Activated CD8-positive, alpha-beta memory T cell treated with anti-CD3 and anti-CD28 coated beads, Interleukin-2, amount 10 ng/mL, durations not matched to agents 7 days and 5 days (primary cell): Measurements from ENCODE around the gene PF4V1. TPM values are rescaled to one million over a fixed set of nuclear protein-coding genes. Genes with fewer than 3 reads are reported as not detected.
"Not testable (repeated sequence)": the region's sequence is repeated elsewhere in the genome, so short reads cannot be mapped to it uniquely, and the experiment has no call there.

Experiments used
- ATAC-seq: fragments of 150-1000 bp; cut with Tn5 transposase; one replicate; pipeline ENCODE4 v1.10.0; 2021; ENCODE audit warnings: moderate library complexity
- CTCF ChIA-PET: fragments of 350-600 bp; sonication (Branson Sonifier 250); formaldehyde crosslinking; loops from one replicate; lab custom pipeline; 2021; ENCODE audit warnings: antibody characterized with exemption; lab: Charles Lee
- DNase-seq: peaks from one replicate; pipeline ENCODE4 v3.0.0-alpha.2; 2020
- H3K27ac Mint-ChIP-seq: one replicate; pipeline ENCODE4 v1.8.0; 2021; ENCODE audit warnings: mild to moderate bottlenecking, mixed read lengths
- H3K27me3 Mint-ChIP-seq: one replicate; pipeline ENCODE4 v1.8.0; 2021; ENCODE audit warnings: mixed read lengths
- H3K36me3 Mint-ChIP-seq: one replicate; pipeline ENCODE4 v1.8.0; 2021; ENCODE audit warnings: mild to moderate bottlenecking, mixed read lengths
- H3K4me1 Mint-ChIP-seq: one replicate; pipeline ENCODE4 v1.8.0; 2021; ENCODE audit warnings: mixed read lengths
- H3K4me3 Mint-ChIP-seq: one replicate; pipeline ENCODE4 v1.8.0; 2021; ENCODE audit warnings: mild to moderate bottlenecking, moderate library complexity, mixed read lengths
- H3K9me3 Mint-ChIP-seq: one replicate; pipeline ENCODE4 v1.8.0; 2022; ENCODE audit warnings: low read depth, mixed read lengths
- total RNA-seq, 2 experiments: library from RNA; stranded (reverse); gene quantifications; one replicate each; pipeline ENCODE4 v1.2.3, GENCODE V29; 2021

The PF4V1 gene
- total RNA-seq, 2 experiments from 2014 or later, result not detected

- Mint-ChIP-seq H3K9me3 (no peaks in the 10 kb centered on the region), H3K4me1 (no peaks in the 10 kb centered on the region), H3K4me3 (no peak overlapping the region), H3K36me3 (no peaks in the 10 kb centered on the region), H3K27ac (no peak overlapping the region), H3K27me3 (no peaks in the 10 kb centered on the region)
- DNase-seq (no peak), ATAC-seq (no peak)
- CTCF ChIA-PET, result no interaction called here
Measured at GRCh38 chr4:73894001-73894400, 40.9 kb downstream of the PF4V1 start.

- CTCF ChIA-PET, result no interaction called here
- Mint-ChIP-seq H3K27ac (no peak overlapping the region), H3K36me3 (no peaks in the 10 kb centered on the region), H3K27me3 (no peaks in the 10 kb centered on the region), H3K9me3 (no peaks in the 10 kb centered on the region), H3K4me3 (no peak overlapping the region), H3K4me1 (no peaks in the 10 kb centered on the region)
- ATAC-seq, result no peak
- DNase-seq, result no peak
Measured at GRCh38 chr4:73895201-73896175, 42.4 kb downstream of the PF4V1 start.

- H3K27me3 Mint-ChIP-seq, result no peaks in the 10 kb centered on the region
- CTCF ChIA-PET, result no interaction called here
- no peaks in the 10 kb centered on the region for H3K9me3 Mint-ChIP-seq
- no peak overlapping the region for H3K27ac Mint-ChIP-seq
- H3K4me1 Mint-ChIP-seq, result no peaks in the 10 kb centered on the region
- no peak overlapping the region for H3K4me3 Mint-ChIP-seq
- ATAC-seq, result no peak
- DNase-seq, result no peak
- H3K36me3 Mint-ChIP-seq, result no peaks in the 10 kb centered on the region
Measured at GRCh38 chr4:73896416-73896815, 43.3 kb downstream of the PF4V1 start.

GRCh38 chr4:73897380-73898136 lies 44.5 kb downstream of the PF4V1 start:
- no peak for ATAC-seq
- H3K27me3 Mint-ChIP-seq, result no peaks in the 10 kb centered on the region
- CTCF ChIA-PET, result no interaction called here
- H3K4me3 Mint-ChIP-seq, result no peak overlapping the region
- no peaks in the 10 kb centered on the region for H3K36me3 Mint-ChIP-seq
- DNase-seq, result no peak
- H3K9me3 Mint-ChIP-seq, result no peaks in the 10 kb centered on the region
- H3K27ac Mint-ChIP-seq, result no peak overlapping the region
- no peaks in the 10 kb centered on the region for H3K4me1 Mint-ChIP-seq

- DNase-seq, H3K9me3 Mint-ChIP-seq, H3K27me3 Mint-ChIP-seq, H3K27ac Mint-ChIP-seq, H3K4me1 Mint-ChIP-seq, H3K36me3 Mint-ChIP-seq, ATAC-seq, H3K4me3 Mint-ChIP-seq, CTCF ChIA-PET: not testable (repeated sequence)
Measured at GRCh38 chr4:73899338-73899737, 46.2 kb downstream of the PF4V1 start.

- no peaks in the 10 kb centered on the region for H3K27me3 Mint-ChIP-seq
- H3K9me3 Mint-ChIP-seq, result no peaks in the 10 kb centered on the region
- no peaks in the 10 kb centered on the region for H3K4me1 Mint-ChIP-seq
- ATAC-seq (no peak), DNase-seq (no peak)
- H3K4me3 Mint-ChIP-seq, result no peak overlapping the region
- CTCF ChIA-PET, result no interaction called here
- no peaks in the 10 kb centered on the region for H3K36me3 Mint-ChIP-seq
- H3K27ac Mint-ChIP-seq, result no peak overlapping the region
Measured at GRCh38 chr4:73901031-73901430, 47.9 kb downstream of the PF4V1 start.

GRCh38 chr4:73902038-73902637 lies 49.0 kb downstream of the PF4V1 start:
- ATAC-seq, result no peak
- H3K27me3 Mint-ChIP-seq, result no peaks in the 10 kb centered on the region
- no peak for DNase-seq
- H3K4me1 Mint-ChIP-seq, result no peaks in the 10 kb centered on the region
- no peak overlapping the region for H3K27ac Mint-ChIP-seq
- CTCF ChIA-PET, result no interaction called here
- no peaks in the 10 kb centered on the region for H3K9me3 Mint-ChIP-seq
- H3K4me3 Mint-ChIP-seq, result no peak overlapping the region
- no peaks in the 10 kb centered on the region for H3K36me3 Mint-ChIP-seq

- H3K27ac Mint-ChIP-seq, result no peak overlapping the region
- no peaks in the 10 kb centered on the region for H3K27me3 Mint-ChIP-seq
- H3K9me3 Mint-ChIP-seq, result no peaks in the 10 kb centered on the region
- ATAC-seq, result no peak
- H3K4me3 Mint-ChIP-seq, result no peak overlapping the region
- H3K36me3 Mint-ChIP-seq, result no peaks in the 10 kb centered on the region
- DNase-seq, result no peak
- CTCF ChIA-PET, result no interaction called here
- H3K4me1 Mint-ChIP-seq, result no peaks in the 10 kb centered on the region
Measured at GRCh38 chr4:73902817-73903547, 49.9 kb downstream of the PF4V1 start.

Other genes with a start within 250 kb of the PF4V1 start
- not detected for gene RASSF6, start 232.9 kb upstream of the PF4V1 start, total RNA-seq
- under 1 TPM; 0.18 to 0.80 TPM for gene CXCL8, start 112.7 kb upstream of the PF4V1 start, total RNA-seq
- gene CXCL6, start 16.6 kb upstream of the PF4V1 start, total RNA-seq, result not detected
- gene CXCL1, start 16.1 kb downstream of the PF4V1 start, total RNA-seq, result not detected
- not detected for gene PF4, start 128.7 kb downstream of the PF4V1 start, total RNA-seq
- gene PPBP, start 134.9 kb downstream of the PF4V1 start, total RNA-seq, result not detected
- not detected for gene CXCL5, start 145.4 kb downstream of the PF4V1 start, total RNA-seq
- gene CXCL3, start 185.4 kb downstream of the PF4V1 start, total RNA-seq, result not detected
- gene CXCL2, start 245.9 kb downstream of the PF4V1 start, total RNA-seq, result not detected